Activated naive CD8-positive, alpha-beta T cell treated with anti-CD3 and anti-CD28 coated beads for 36 hours (primary cell): ENCODE measurements around the gene RNASE11. TPM values are rescaled to one million over a fixed set of nuclear protein-coding genes. Genes with fewer than 3 reads are reported as not detected.
"Not testable (repeated sequence)": the region's sequence is repeated elsewhere in the genome, so short reads cannot be mapped to it uniquely, and the experiment has no call there.

Experiments
- DNase-seq: peaks from one replicate; pipeline ENCODE4 v3.0.0; 2021
- H3K27ac Mint-ChIP-seq: one replicate; pipeline ENCODE4 v1.8.0; 2022; ENCODE audit warnings: mild to moderate bottlenecking, moderate library complexity, mixed read lengths
- H3K27me3 Mint-ChIP-seq: one replicate; pipeline ENCODE4 v1.8.0; 2022; ENCODE audit warnings: mild to moderate bottlenecking, mixed read lengths
- H3K36me3 Mint-ChIP-seq: one replicate; pipeline ENCODE4 v1.8.0; 2021; ENCODE audit warnings: mild to moderate bottlenecking, mixed read lengths
- H3K4me1 Mint-ChIP-seq: one replicate; pipeline ENCODE4 v1.8.0; 2021; ENCODE audit warnings: mixed read lengths
- H3K4me3 Mint-ChIP-seq: one replicate; pipeline ENCODE4 v1.8.0; 2022; ENCODE audit warnings: mild to moderate bottlenecking, moderate library complexity, mixed read lengths
- H3K9me3 Mint-ChIP-seq: one replicate; pipeline ENCODE4 v1.8.0; 2022; ENCODE audit warnings: mixed read lengths
- total RNA-seq, 2 experiments: library from RNA; stranded (reverse); gene quantifications; one replicate each; pipeline ENCODE4 v1.2.3, GENCODE V29; 2021

RNASE11 gene
- total RNA-seq, 2 experiments from 2014 or later = not detected

GRCh38 chr14:20572382-20572990 is 15.3 kb downstream of the RNASE11 start:
- H3K9me3 Mint-ChIP-seq, H3K4me1 Mint-ChIP-seq, H3K27ac Mint-ChIP-seq, H3K36me3 Mint-ChIP-seq, DNase-seq, H3K27me3 Mint-ChIP-seq, H3K4me3 Mint-ChIP-seq: not testable (repeated sequence)

GRCh38 chr14:20570720-20571119 is 17.1 kb downstream of the RNASE11 start:
- not testable (repeated sequence) for H3K9me3 Mint-ChIP-seq, DNase-seq, H3K27me3 Mint-ChIP-seq, H3K4me1 Mint-ChIP-seq, H3K36me3 Mint-ChIP-seq, H3K27ac Mint-ChIP-seq, H3K4me3 Mint-ChIP-seq

GRCh38 chr14:20569865-20570264 is 17.9 kb downstream of the RNASE11 start:
- H3K4me1 Mint-ChIP-seq, H3K36me3 Mint-ChIP-seq, H3K4me3 Mint-ChIP-seq, H3K27me3 Mint-ChIP-seq, H3K27ac Mint-ChIP-seq, DNase-seq, H3K9me3 Mint-ChIP-seq: not testable (repeated sequence)

- H3K4me1 Mint-ChIP-seq = peaks cover 8% of the 10 kb centered on the region
Observed at GRCh38 chr14:20569066-20569465, 18.7 kb downstream of the RNASE11 start.

GRCh38 chr14:20568393-20568792 is 19.4 kb downstream of the RNASE11 start:
- peaks cover 8% of the 10 kb centered on the region for H3K4me1 Mint-ChIP-seq
- DNase-seq = no peak
- peaks cover 10% of the 10 kb centered on the region for H3K9me3 Mint-ChIP-seq

More at GRCh38 chr14:20569066-20569465, 18.7 kb downstream of the RNASE11 start:
- Mint-ChIP-seq H3K36me3 (no peaks in the 10 kb centered on the region), H3K27ac (no peak overlapping the region), H3K9me3 (peaks cover 10% of the 10 kb centered on the region), H3K27me3 (no peaks in the 10 kb centered on the region), H3K4me3 (no peak overlapping the region)
- DNase-seq = no peak

GRCh38 chr14:20567199-20567598 is 20.6 kb downstream of the RNASE11 start:
- H3K36me3 Mint-ChIP-seq, H3K9me3 Mint-ChIP-seq, H3K27me3 Mint-ChIP-seq, H3K27ac Mint-ChIP-seq, H3K4me1 Mint-ChIP-seq, DNase-seq, H3K4me3 Mint-ChIP-seq: not testable (repeated sequence)

More at GRCh38 chr14:20568393-20568792, 19.4 kb downstream of the RNASE11 start:
- Mint-ChIP-seq H3K27ac (no peak overlapping the region), H3K27me3 (no peaks in the 10 kb centered on the region), H3K36me3 (no peaks in the 10 kb centered on the region), H3K4me3 (no peak overlapping the region)

GRCh38 chr14:20564501-20564997 is 23.3 kb downstream of the RNASE11 start:
- Mint-ChIP-seq H3K4me1 (peaks cover 8% of the 10 kb centered on the region), H3K36me3 (no peaks in the 10 kb centered on the region), H3K9me3 (peaks cover 10% of the 10 kb centered on the region), H3K27ac (no peak overlapping the region), H3K27me3 (no peaks in the 10 kb centered on the region), H3K4me3 (no peak overlapping the region)
- no peak for DNase-seq

GRCh38 chr14:20563971-20564370 is 23.8 kb downstream of the RNASE11 start:
- peaks cover 8% of the 10 kb centered on the region for H3K4me1 Mint-ChIP-seq
- peaks cover 5% of the 10 kb centered on the region for H3K9me3 Mint-ChIP-seq
- no peaks in the 10 kb centered on the region for H3K27me3 Mint-ChIP-seq
- no peak overlapping the region for H3K27ac Mint-ChIP-seq
- H3K36me3 Mint-ChIP-seq = no peaks in the 10 kb centered on the region
- no peak overlapping the region for H3K4me3 Mint-ChIP-seq
- no peak for DNase-seq

GRCh38 chr14:20560961-20561360 is 26.8 kb downstream of the RNASE11 start, which contains the start of gene RNASE9:
Gene RNASE9, minus strand, starts transcription at chr14:20561047.
- H3K4me1 Mint-ChIP-seq = no peaks in the 10 kb centered on the region
- H3K36me3 Mint-ChIP-seq = no peaks in the 10 kb centered on the region
- no peak for DNase-seq
- no peaks in the 10 kb centered on the region for H3K9me3 Mint-ChIP-seq
- H3K4me3 Mint-ChIP-seq = no peak within 1 kb of the TSS
- no peaks in the 10 kb centered on the region for H3K27me3 Mint-ChIP-seq
- no peak within 1 kb of the TSS for H3K27ac Mint-ChIP-seq

GRCh38 chr14:20559461-20559904 is 28.3 kb downstream of the RNASE11 start:
- no peak for DNase-seq
- H3K27ac Mint-ChIP-seq = no peak overlapping the region
- H3K9me3 Mint-ChIP-seq = no peaks in the 10 kb centered on the region
- no peaks in the 10 kb centered on the region for H3K27me3 Mint-ChIP-seq
- no peaks in the 10 kb centered on the region for H3K4me1 Mint-ChIP-seq
- H3K4me3 Mint-ChIP-seq = no peak overlapping the region
- no peaks in the 10 kb centered on the region for H3K36me3 Mint-ChIP-seq

GRCh38 chr14:20557212-20557542 is 30.6 kb downstream of the RNASE11 start:
- no peaks in the 10 kb centered on the region for H3K36me3 Mint-ChIP-seq
- H3K9me3 Mint-ChIP-seq = no peaks in the 10 kb centered on the region
- H3K4me1 Mint-ChIP-seq = no peaks in the 10 kb centered on the region
- no peak for DNase-seq
- no peak overlapping the region for H3K4me3 Mint-ChIP-seq
- H3K27ac Mint-ChIP-seq = no peak overlapping the region
- no peaks in the 10 kb centered on the region for H3K27me3 Mint-ChIP-seq

GRCh38 chr14:20556500-20557211 is 31.1 kb downstream of the RNASE11 start:
- no peak overlapping the region for H3K27ac Mint-ChIP-seq
- H3K27me3 Mint-ChIP-seq = no peaks in the 10 kb centered on the region
- no peak overlapping the region for H3K4me3 Mint-ChIP-seq
- no peaks in the 10 kb centered on the region for H3K9me3 Mint-ChIP-seq
- DNase-seq = no peak
- no peaks in the 10 kb centered on the region for H3K4me1 Mint-ChIP-seq
- no peaks in the 10 kb centered on the region for H3K36me3 Mint-ChIP-seq

- Mint-ChIP-seq H3K9me3 (no peaks in the 10 kb centered on the region), H3K36me3 (no peaks in the 10 kb centered on the region), H3K4me1 (no peaks in the 10 kb centered on the region), H3K4me3 (no peak overlapping the region), H3K27ac (no peak overlapping the region), H3K27me3 (no peaks in the 10 kb centered on the region)
- no peak for DNase-seq
Observed at GRCh38 chr14:20555845-20556244, 32.0 kb downstream of the RNASE11 start.

- no peaks in the 10 kb centered on the region for H3K9me3 Mint-ChIP-seq
- no peak overlapping the region for H3K27ac Mint-ChIP-seq
- no peak for DNase-seq
- no peak overlapping the region for H3K4me3 Mint-ChIP-seq
- no peaks in the 10 kb centered on the region for H3K4me1 Mint-ChIP-seq
- no peaks in the 10 kb centered on the region for H3K36me3 Mint-ChIP-seq
- H3K27me3 Mint-ChIP-seq = no peaks in the 10 kb centered on the region
Observed at GRCh38 chr14:20553024-20553423, 34.8 kb downstream of the RNASE11 start.

- Mint-ChIP-seq H3K4me1 (no peaks in the 10 kb centered on the region), H3K27ac (no peak overlapping the region), H3K9me3 (no peaks in the 10 kb centered on the region), H3K27me3 (no peaks in the 10 kb centered on the region), H3K36me3 (no peaks in the 10 kb centered on the region), H3K4me3 (no peak overlapping the region)
- no peak for DNase-seq
Observed at GRCh38 chr14:20551606-20552005, 36.2 kb downstream of the RNASE11 start.

- no peaks in the 10 kb centered on the region for H3K27me3 Mint-ChIP-seq
Observed at GRCh38 chr14:20550926-20551325, 36.9 kb downstream of the RNASE11 start.

More at GRCh38 chr14:20550926-20551325, 36.9 kb downstream of the RNASE11 start:
- no peaks in the 10 kb centered on the region for H3K9me3 Mint-ChIP-seq
- no peak overlapping the region for H3K4me3 Mint-ChIP-seq
- H3K4me1 Mint-ChIP-seq = no peaks in the 10 kb centered on the region
- no peaks in the 10 kb centered on the region for H3K36me3 Mint-ChIP-seq
- no peak for DNase-seq
- no peak overlapping the region for H3K27ac Mint-ChIP-seq
